ENCODE measurements around the gene GLP1R.

DNA sequence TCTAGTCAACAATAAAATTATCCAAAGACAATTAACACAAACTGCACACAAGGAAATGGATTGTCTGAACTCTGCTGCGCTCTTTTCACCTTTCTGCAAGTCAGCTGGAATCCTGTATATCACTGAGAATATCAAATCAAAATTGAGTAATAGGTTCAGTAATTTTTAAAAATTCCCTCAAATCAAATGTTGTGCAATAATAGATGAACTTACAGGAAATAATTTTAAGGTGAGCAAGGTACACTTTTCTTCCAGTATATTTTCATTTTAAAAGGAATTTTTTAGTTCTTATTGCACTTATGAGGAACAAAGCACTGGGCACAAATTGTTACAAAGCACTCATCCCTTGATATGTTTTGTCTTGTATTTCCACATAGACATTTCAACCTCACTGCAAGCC lies 65.2 kb downstream of the GLP1R start:
- TF ChIP-seq POLR2A (IDR thresholded peaks at IDR 0.05) (no peak), POLR2AphosphoS5 (IDR thresholded peaks at IDR 0.05) (no peak)
- TF ChIP-seq, protein P1, sequence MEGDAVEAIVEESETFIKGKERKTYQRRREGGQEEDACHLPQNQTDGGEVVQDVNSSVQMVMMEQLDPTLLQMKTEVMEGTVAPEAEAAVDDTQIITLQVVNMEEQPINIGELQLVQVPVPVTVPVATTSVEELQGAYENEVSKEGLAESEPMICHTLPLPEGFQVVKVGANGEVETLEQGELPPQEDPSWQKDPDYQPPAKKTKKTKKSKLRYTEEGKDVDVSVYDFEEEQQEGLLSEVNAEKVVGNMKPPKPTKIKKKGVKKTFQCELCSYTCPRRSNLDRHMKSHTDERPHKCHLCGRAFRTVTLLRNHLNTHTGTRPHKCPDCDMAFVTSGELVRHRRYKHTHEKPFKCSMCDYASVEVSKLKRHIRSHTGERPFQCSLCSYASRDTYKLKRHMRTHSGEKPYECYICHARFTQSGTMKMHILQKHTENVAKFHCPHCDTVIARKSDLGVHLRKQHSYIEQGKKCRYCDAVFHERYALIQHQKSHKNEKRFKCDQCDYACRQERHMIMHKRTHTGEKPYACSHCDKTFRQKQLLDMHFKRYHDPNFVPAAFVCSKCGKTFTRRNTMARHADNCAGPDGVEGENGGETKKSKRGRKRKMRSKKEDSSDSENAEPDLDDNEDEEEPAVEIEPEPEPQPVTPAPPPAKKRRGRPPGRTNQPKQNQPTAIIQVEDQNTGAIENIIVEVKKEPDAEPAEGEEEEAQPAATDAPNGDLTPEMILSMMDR (IDR thresholded peaks at IDR 0.05): no peak

Measured in breast epithelium (tissue), 3 donors.